DMS53 treated with DMSO at 0.1 percent for 48 hours (cell line): ENCODE data around the gene TAL1.

Experiments
- DNase-seq: peaks from one replicate; lab custom pipeline; 2025; ENCODE audit not compliant: unreplicated experiment; lab: John Stamatoyannopoulos, UW

TAL1 gene

GRCh38 chr1:47189844-47190508 is 42.0 kb downstream of the TAL1 start, which contains the start of gene PDZK1IP1:
Gene PDZK1IP1 (minus strand): TSS chr1:47190036. CDS start chr1:47189932, 104 bp downstream.
- no peak for DNase-seq

GRCh38 chr1:47188791-47189785 is 42.9 kb downstream of the TAL1 start:
- DNase-seq, result no peak

- no peak for DNase-seq
These were observed 44.1 kb downstream of the TAL1 start for GRCh38 chr1:47187926-47188250.

- no peak for DNase-seq
These were observed 44.6 kb downstream of the TAL1 start for GRCh38 chr1:47187231-47187925.

GRCh38 chr1:47186267-47187185 is 45.5 kb downstream of the TAL1 start:
- no peak for DNase-seq

GRCh38 chr1:47184822-47185677 is 47.0 kb downstream of the TAL1 start:
- DNase-seq, result no peak

- DNase-seq, result peak; percentile 93
These were observed 47.8 kb downstream of the TAL1 start for GRCh38 chr1:47184090-47184821.

GRCh38 chr1:47183308-47184089 is 48.5 kb downstream of the TAL1 start:
- DNase-seq, result no peak

- DNase-seq, result no peak
These were observed 49.3 kb downstream of the TAL1 start for GRCh38 chr1:47182676-47183235.

GRCh38 chr1:47181955-47182675 is 49.9 kb downstream of the TAL1 start:
- no peak for DNase-seq

- no peak for DNase-seq
These were observed 50.7 kb downstream of the TAL1 start for GRCh38 chr1:47181095-47181954.

GRCh38 chr1:47180603-47181094 is 51.4 kb downstream of the TAL1 start:
- DNase-seq, result peak; percentile 45

GRCh38 chr1:47179988-47180563 is 51.9 kb downstream of the TAL1 start:
- DNase-seq, result no peak

GRCh38 chr1:47179017-47179987 is 52.7 kb downstream of the TAL1 start:
- DNase-seq, result peak; percentile 99

- DNase-seq, result no peak
These were observed 53.4 kb downstream of the TAL1 start for GRCh38 chr1:47178654-47179016.
